ENCODE measurements around the gene OTOG. TPM values are rescaled to one million over a fixed set of nuclear protein-coding genes. Genes with fewer than 3 reads are reported as not detected.

Gene OTOG
- total RNA-seq, 1 experiment from 2014 or later = not detected

GRCh38 chr11:17691550-17691949 is 144.5 kb downstream of the OTOG start:
- Histone ChIP-seq H3K79me2 (ENCODE audit: low read depth) (no peaks in the 10 kb centered on the region), H3K36me3 (ENCODE audit: low read depth) (no peaks in the 10 kb centered on the region), H3K27me3 (ENCODE audit: insufficient read depth, low read depth) (peaks cover 72% of the 10 kb centered on the region), H3K9me2 (ENCODE audit: insufficient read depth) (no peaks in the 10 kb centered on the region), H2AFZ (no peak overlapping the region), H3K9me3 (ENCODE audit: insufficient read depth, low read depth) (no peaks in the 10 kb centered on the region), H3K4me3 (no peak overlapping the region), H3K4me2 (no peak overlapping the region), H4K20me1 (ENCODE audit: insufficient read depth) (no peaks in the 10 kb centered on the region), H3K27ac (no peak overlapping the region), H3K4me1 (replicated peaks; ENCODE audit: insufficient read depth) (no peaks in the 10 kb centered on the region), H3F3A (ENCODE audit: insufficient read depth, low read depth) (no peaks in the 10 kb centered on the region)
- TF ChIP-seq EZH2 (IDR thresholded peaks at IDR 0.05; ENCODE audit: low read depth) = no peak
- TF ChIP-seq CTCF (conservative IDR thresholded peaks at IDR 0.05) = no peak
- no peak for DNase-seq
- intact Hi-C loops (cut with micrococcal nuclease; ENCODE audit: unreplicated experiment) = no loop called here
- CTCF ChIA-PET = no interaction called here
- BruUV-seq (replicated peaks) = no TSS peak
- POLR2A ChIA-PET (ENCODE audit: unreplicated experiment) = no interaction called here

GRCh38 chr11:17691976-17692375 is 144.9 kb downstream of the OTOG start:
- intact Hi-C loops (cut with micrococcal nuclease; ENCODE audit: unreplicated experiment) = no loop called here
- Histone ChIP-seq H2AFZ (no peak overlapping the region), H3K79me2 (ENCODE audit: low read depth) (no peaks in the 10 kb centered on the region), H4K20me1 (ENCODE audit: insufficient read depth) (no peaks in the 10 kb centered on the region), H3K27ac (no peak overlapping the region), H3K9me3 (ENCODE audit: insufficient read depth, low read depth) (no peaks in the 10 kb centered on the region), H3F3A (ENCODE audit: insufficient read depth, low read depth) (no peaks in the 10 kb centered on the region), H3K4me2 (no peak overlapping the region), H3K4me3 (no peak overlapping the region), H3K36me3 (ENCODE audit: low read depth) (no peaks in the 10 kb centered on the region), H3K9me2 (ENCODE audit: insufficient read depth) (no peaks in the 10 kb centered on the region), H3K27me3 (ENCODE audit: insufficient read depth, low read depth) (peaks cover 75% of the 10 kb centered on the region), H3K4me1 (replicated peaks; ENCODE audit: insufficient read depth) (no peaks in the 10 kb centered on the region)
- TF ChIP-seq EZH2 (IDR thresholded peaks at IDR 0.05; ENCODE audit: low read depth) (no peak), CTCF (conservative IDR thresholded peaks at IDR 0.05) (no peak)
- POLR2A ChIA-PET (ENCODE audit: unreplicated experiment) = no interaction called here
- no peak for DNase-seq
- CTCF ChIA-PET = no interaction called here
- no TSS peak for BruUV-seq (replicated peaks)

DNA sequence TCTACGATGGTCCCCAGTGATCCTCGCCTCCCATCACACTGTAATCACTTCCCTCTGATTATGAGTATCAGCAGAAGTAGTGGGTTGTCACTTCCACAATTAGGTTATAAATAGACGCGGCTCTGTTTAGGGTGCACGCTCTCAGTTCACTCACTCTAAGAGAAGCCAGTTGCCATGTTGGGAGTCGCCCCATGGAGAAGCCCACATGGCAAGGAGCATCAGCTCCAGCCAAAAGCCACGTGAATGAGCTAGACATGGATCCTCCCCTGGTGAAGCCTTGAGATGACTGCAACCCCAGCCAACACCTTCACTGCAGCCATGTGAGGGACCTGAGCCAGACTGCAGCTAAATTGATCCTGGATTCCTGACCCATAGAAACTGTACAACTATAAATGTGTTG is 145.9 kb downstream of the OTOG start:
- no TSS peak for BruUV-seq (replicated peaks)
- H2AFZ ChIP-seq = no peak overlapping the region
- DNase-seq = no peak
- H3F3A ChIP-seq (ENCODE audit: insufficient read depth, low read depth) = no peaks in the 10 kb centered on the region
- no peak overlapping the region for H3K27ac ChIP-seq
- POLR2A ChIA-PET (ENCODE audit: unreplicated experiment) = interaction anchor here (0.7 kb wide), 1 partner anchor 1121 kb away, joined by 3 read pairs; no protein-coding TSS in a partner anchor
- no peaks in the 10 kb centered on the region for H3K36me3 ChIP-seq (ENCODE audit: low read depth)
- H3K4me1 ChIP-seq (replicated peaks; ENCODE audit: insufficient read depth) = no peaks in the 10 kb centered on the region
- H4K20me1 ChIP-seq (ENCODE audit: insufficient read depth) = no peaks in the 10 kb centered on the region
- intact Hi-C loops (cut with micrococcal nuclease; ENCODE audit: unreplicated experiment) = no loop called here
- no peaks in the 10 kb centered on the region for H3K79me2 ChIP-seq (ENCODE audit: low read depth)
- H3K4me3 ChIP-seq = no peak overlapping the region
- H3K9me2 ChIP-seq (ENCODE audit: insufficient read depth) = no peaks in the 10 kb centered on the region
- H3K9me3 ChIP-seq (ENCODE audit: insufficient read depth, low read depth) = no peaks in the 10 kb centered on the region
- TF ChIP-seq CTCF (conservative IDR thresholded peaks at IDR 0.05) (no peak), EZH2 (IDR thresholded peaks at IDR 0.05; ENCODE audit: low read depth) (no peak)
- CTCF ChIA-PET = no interaction called here
- peaks cover 80% of the 10 kb centered on the region for H3K27me3 ChIP-seq (ENCODE audit: insufficient read depth, low read depth)
- no peak overlapping the region for H3K4me2 ChIP-seq
